Measurements from ENCODE around the gene LZTS3. TPM values are rescaled to one million over a fixed set of nuclear protein-coding genes. Genes with fewer than 3 reads are reported as not detected.

LZTS3 gene
- total RNA-seq, 1 donor from 2014 or later, result 15.8 TPM

DNA sequence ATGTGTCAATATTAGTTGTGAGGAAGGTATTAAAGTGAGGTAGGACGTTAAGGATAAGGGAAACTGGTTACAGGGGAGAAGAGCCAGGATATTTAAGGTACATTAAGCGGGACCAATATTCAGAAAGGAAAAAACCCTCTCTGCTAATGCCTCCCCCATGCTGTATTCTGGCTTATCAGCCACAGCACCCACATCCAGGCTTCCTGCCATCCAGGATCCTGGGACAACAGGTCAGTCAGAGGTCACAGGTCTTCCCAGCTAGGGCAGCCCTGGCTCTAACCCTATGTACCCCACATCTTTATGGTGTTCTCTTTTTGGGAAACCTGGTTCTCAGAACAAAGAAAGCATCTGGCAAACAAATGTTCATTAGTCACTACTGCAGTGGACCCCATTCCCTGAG is 25.9 kb upstream of the LZTS3 start:
- TF ChIP-seq, protein P1, sequence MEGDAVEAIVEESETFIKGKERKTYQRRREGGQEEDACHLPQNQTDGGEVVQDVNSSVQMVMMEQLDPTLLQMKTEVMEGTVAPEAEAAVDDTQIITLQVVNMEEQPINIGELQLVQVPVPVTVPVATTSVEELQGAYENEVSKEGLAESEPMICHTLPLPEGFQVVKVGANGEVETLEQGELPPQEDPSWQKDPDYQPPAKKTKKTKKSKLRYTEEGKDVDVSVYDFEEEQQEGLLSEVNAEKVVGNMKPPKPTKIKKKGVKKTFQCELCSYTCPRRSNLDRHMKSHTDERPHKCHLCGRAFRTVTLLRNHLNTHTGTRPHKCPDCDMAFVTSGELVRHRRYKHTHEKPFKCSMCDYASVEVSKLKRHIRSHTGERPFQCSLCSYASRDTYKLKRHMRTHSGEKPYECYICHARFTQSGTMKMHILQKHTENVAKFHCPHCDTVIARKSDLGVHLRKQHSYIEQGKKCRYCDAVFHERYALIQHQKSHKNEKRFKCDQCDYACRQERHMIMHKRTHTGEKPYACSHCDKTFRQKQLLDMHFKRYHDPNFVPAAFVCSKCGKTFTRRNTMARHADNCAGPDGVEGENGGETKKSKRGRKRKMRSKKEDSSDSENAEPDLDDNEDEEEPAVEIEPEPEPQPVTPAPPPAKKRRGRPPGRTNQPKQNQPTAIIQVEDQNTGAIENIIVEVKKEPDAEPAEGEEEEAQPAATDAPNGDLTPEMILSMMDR (conservative IDR thresholded peaks at IDR 0.05; ENCODE audit: low read depth, low read length), result no peak
- no peak for DNase-seq (ENCODE audit: low read depth)
- no peak overlapping the region for H3K4me3 ChIP-seq (ENCODE audit: low read depth, low read length)

- DNase-seq (ENCODE audit: low read depth), result no peak
- no peak overlapping the region for H3K4me3 ChIP-seq (ENCODE audit: low read depth, low read length)
- TF ChIP-seq, protein P1 (conservative IDR thresholded peaks at IDR 0.05; ENCODE audit: low read depth, low read length), result no peak
Observed at GRCh38 chr20:3195590-3196237, 22.4 kb upstream of the LZTS3 start.

DNA sequence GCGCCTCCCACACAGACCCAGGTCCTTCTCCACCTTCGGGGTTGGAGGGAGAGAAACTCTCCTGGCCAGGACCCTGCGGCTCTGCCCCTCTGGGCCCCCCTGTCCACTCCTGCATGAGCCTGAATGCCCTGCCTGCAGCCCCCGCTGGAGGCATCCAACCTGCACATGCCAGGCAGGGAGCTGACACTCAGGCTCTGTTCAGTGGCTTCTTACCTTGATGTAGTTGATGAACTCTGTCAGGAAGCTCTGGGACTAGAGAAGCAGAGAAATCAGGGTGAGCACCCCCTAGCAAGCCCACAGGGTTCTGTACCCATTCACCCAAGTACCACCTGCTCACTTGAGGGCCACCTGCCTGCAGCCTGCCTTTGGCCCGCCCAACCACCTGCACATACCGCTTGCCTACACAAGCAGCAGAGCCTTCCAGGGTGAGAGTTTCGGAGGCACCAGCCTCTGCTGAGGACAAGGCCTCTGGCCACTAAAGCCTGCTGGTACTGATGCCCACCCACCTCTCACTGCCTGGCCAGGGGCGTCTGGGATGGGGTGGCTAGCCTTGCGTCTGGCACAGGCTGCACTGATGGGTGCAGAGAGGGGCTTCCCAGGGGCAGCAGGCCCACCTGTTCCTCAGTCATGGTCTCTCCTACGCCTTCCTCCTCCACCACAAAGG is 21.4 kb upstream of the LZTS3 start:
- no peak for DNase-seq (ENCODE audit: low read depth)
- H3K4me3 ChIP-seq (ENCODE audit: low read depth, low read length), result no peak overlapping the region
- TF ChIP-seq, protein P1 (conservative IDR thresholded peaks at IDR 0.05; ENCODE audit: low read depth, low read length), result no peak

GRCh38 chr20:3193806-3194616 is 20.7 kb upstream of the LZTS3 start:
- H3K4me3 ChIP-seq (ENCODE audit: low read depth, low read length), result no peak overlapping the region
- TF ChIP-seq, protein P1 (conservative IDR thresholded peaks at IDR 0.05; ENCODE audit: low read depth, low read length), result no peak
- no peak for DNase-seq (ENCODE audit: low read depth)

GRCh38 chr20:3192226-3193015 is 19.1 kb upstream of the LZTS3 start:
- TF ChIP-seq, protein P1 (conservative IDR thresholded peaks at IDR 0.05; ENCODE audit: low read depth, low read length), result no peak
- H3K4me3 ChIP-seq (ENCODE audit: low read depth, low read length), result no peak overlapping the region
- no peak for DNase-seq (ENCODE audit: low read depth)

GRCh38 chr20:3190681-3191111 is 17.3 kb upstream of the LZTS3 start:
- no peak for DNase-seq (ENCODE audit: low read depth)
- H3K4me3 ChIP-seq (ENCODE audit: low read depth, low read length), result no peak overlapping the region
- TF ChIP-seq, protein P1 (conservative IDR thresholded peaks at IDR 0.05; ENCODE audit: low read depth, low read length), result no peak

Measured in epithelial cell of proximal tubule (primary cell).